Stimulated activated naive B cell treated with anti-CD40 and anti-IgM and Interleukin-4, amounts not matched to agents 10 μg/mL and 1 μg/mL and 100 μg/mL, for 72 hours (primary cell): ENCODE data around the gene COPS9.
A peak's percentile ranks its signal among the peaks of the same experiment; 100 is the strongest.

Experiments used
- ATAC-seq, 2 donors: fragments of 150-1000 bp; cut with Tn5 transposase; replicated peaks; 2 replicates each; pipeline ENCODE4 v1.10.0; 2021; ENCODE audit warnings: moderate library complexity in 1 of 2
- DNase-seq: peaks from one replicate; pipeline ENCODE4 v3.0.0; 2021
- H3K27ac Mint-ChIP-seq: one replicate; pipeline ENCODE4 v1.8.0; 2022; ENCODE audit warnings: mild to moderate bottlenecking, mixed read lengths
- H3K27me3 Mint-ChIP-seq, 2 donors: one replicate each; pipeline ENCODE4 v1.8.0; 2022; ENCODE audit warnings: mixed read lengths in 2 of 2
- H3K36me3 Mint-ChIP-seq, 2 donors: one replicate each; pipeline ENCODE4 v1.8.0; 2022; ENCODE audit warnings: mixed read lengths in 2 of 2, mild to moderate bottlenecking in 1 of 2
- H3K4me1 Mint-ChIP-seq, 2 donors: one replicate each; pipeline ENCODE4 v1.8.0; 2022; ENCODE audit warnings: mixed read lengths in 2 of 2, mild to moderate bottlenecking in 1 of 2
- H3K4me3 Mint-ChIP-seq, 2 donors: one replicate each; pipeline ENCODE4 v1.8.0; 2022; ENCODE audit warnings: mild to moderate bottlenecking in 2 of 2, mixed read lengths in 2 of 2, moderate library complexity in 1 of 2
- H3K9me3 Mint-ChIP-seq, 2 donors: one replicate each; pipeline ENCODE4 v1.8.0; 2022; ENCODE audit warnings: mixed read lengths in 2 of 2, mild to moderate bottlenecking in 1 of 2

Gene COPS9

DNA sequence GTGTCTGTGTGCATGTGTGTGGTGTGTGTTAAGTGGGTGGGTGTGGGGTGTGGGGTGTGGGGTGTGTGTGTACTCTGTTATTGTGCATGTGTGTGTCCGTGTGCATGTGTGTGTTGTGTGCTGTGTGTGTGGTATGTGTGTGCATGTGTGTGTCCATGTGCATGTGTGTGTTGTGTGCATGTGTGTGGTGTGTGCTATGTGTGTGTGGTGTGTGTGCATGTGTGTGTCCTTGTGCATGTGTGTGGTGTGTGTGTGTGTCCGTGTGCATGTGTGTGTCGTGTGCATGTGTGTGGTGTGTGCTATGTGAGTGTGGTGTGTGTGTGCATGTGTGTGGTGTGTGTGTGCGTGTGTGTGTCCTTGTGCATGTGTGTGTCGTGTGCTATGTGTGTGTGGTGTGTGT is 11.3 kb upstream of the COPS9 start:
- no peak overlapping the region for H3K27ac Mint-ChIP-seq
- H3K4me3 Mint-ChIP-seq, result no peak overlapping the region
- DNase-seq, result no peak
- peaks cover 0 to 2% of the 10 kb centered on the region in 2 donors for H3K9me3 Mint-ChIP-seq
- H3K36me3 Mint-ChIP-seq, result no peaks in the 10 kb centered on the region
- peaks cover 5 to 6% of the 10 kb centered on the region in 2 donors for H3K4me1 Mint-ChIP-seq
- H3K27me3 Mint-ChIP-seq, result peaks cover 38 to 44% of the 10 kb centered on the region in 2 donors
- ATAC-seq, result no peak

DNA sequence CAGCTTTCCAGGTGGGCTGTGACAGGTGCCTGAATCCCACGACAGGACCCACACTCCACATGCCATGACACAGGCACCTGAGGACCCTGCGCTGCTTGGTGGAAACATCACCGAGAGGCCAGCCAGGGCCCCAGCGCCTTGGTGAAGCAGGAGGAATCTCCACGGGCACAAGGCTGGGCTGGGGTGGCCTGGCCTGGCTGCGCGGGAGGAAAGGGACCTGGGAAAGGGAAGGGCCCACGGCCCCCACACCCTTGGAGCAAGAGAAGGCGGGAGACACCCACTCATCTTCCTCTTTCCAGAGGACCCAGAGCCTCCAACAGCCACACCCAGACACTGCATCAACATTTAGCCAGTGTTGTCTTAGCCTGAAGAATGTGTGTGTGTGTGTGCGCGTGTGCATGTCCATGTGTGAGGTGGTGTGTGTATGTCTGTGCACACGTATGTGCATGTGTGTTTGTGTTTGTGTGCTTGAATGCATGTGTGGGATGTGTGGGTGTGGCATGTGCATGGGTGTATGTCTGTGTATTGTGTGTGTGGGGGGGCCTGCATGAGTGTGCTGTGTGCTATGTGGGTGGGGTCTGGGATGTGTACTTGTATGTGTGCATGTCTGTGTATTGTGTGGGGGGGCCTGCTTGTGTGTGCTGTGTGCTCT is 10.6 kb upstream of the COPS9 start:
- no peak for ATAC-seq
- Mint-ChIP-seq H3K4me3 (no peak overlapping the region), H3K27me3 (peaks cover 41 to 44% of the 10 kb centered on the region in 2 donors), H3K4me1 (peaks cover 5 to 6% of the 10 kb centered on the region in 2 donors), H3K9me3 (peaks cover 0 to 2% of the 10 kb centered on the region in 2 donors), H3K36me3 (no peaks in the 10 kb centered on the region), H3K27ac (no peak overlapping the region)
- DNase-seq, result no peak

DNA sequence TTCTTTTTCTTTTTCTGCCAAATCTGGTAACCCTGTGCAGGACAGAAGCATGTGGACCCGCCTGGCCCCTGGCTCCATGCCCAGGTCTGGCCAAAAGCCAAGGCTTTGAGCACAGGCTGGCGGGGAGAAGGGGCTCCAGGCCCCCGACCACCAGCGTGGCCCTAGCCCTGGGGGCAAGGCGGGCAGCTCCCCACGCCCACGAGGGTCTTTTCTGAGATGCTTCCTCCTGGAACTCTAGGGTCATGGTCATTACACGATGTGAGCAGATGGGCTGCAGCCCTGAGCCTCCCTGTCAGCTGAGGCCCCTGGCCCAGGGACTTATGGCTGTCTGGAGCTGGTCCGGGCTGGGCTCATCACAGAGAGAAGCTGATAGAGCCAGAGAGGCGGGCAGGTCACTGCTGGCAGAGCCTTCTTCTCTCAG is 10.0 kb upstream of the COPS9 start:
- Mint-ChIP-seq H3K27ac (no peak overlapping the region), H3K4me1 (peaks cover 5 to 6% of the 10 kb centered on the region in 2 donors), H3K4me3 (no peak overlapping the region), H3K36me3 (no peaks in the 10 kb centered on the region), H3K27me3 (peaks cover 41 to 42% of the 10 kb centered on the region in 2 donors), H3K9me3 (peaks cover 0 to 2% of the 10 kb centered on the region in 2 donors)
- no peak for ATAC-seq
- DNase-seq, result no peak

DNA sequence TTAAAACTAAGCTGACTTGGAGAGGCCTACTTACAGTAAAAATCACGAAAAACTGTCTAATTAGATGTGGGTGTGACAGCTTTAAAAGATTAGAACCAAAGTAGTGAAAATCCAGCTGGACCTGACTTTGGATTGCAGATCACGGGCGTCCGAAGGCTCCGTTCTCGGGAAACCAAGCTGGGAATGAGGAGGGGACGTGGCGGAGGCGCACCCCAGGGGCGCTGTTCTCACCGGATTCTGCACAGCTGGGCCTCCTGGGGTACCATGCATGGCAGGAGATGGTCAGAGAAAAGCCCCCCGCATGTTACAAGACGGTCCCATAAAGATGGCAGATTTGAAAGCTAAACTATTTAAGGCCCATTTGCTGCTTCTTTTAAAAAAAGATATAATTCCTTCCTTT is 9.4 kb upstream of the COPS9 start:
- no peak overlapping the region for H3K4me3 Mint-ChIP-seq
- peaks cover 40 to 46% of the 10 kb centered on the region in 2 donors for H3K27me3 Mint-ChIP-seq
- H3K4me1 Mint-ChIP-seq, result peaks cover 5 to 6% of the 10 kb centered on the region in 2 donors
- ATAC-seq, result no peak
- H3K36me3 Mint-ChIP-seq, result no peaks in the 10 kb centered on the region
- H3K9me3 Mint-ChIP-seq, result peaks cover 0 to 2% of the 10 kb centered on the region in 2 donors
- no peak for DNase-seq
- no peak overlapping the region for H3K27ac Mint-ChIP-seq

DNA sequence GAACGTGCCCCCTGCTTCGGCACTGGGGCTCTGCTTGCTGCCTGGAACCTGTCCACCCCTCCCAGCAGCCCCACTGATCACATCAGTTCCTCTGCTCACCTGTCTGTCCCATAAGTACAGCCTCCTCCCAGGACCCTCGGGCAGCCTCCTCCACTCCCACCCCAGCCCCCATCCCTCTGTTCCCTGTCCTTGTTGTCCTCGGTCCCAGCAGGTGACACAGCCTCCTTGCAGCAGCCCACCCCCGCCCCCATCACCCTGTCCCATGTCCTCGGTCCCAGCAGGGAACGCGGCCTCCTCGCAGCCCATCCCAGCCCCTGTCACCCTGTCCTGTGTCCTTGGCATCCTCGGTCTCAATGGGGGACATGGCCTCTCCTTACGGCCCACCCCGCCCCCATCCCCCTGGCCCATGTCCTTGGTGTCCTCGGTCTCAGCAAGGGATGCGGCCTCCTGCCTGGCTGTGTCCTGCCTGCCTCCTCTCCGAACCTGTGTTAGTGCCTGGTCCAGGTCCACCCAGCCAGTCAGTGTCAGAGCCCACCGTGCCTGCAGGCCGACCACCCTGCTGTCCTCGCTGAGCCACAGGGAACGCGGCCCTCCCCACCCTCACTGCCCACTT is 8.7 kb upstream of the COPS9 start:
- Mint-ChIP-seq H3K9me3 (peaks cover 0 to 2% of the 10 kb centered on the region in 2 donors), H3K27ac (no peak overlapping the region), H3K4me3 (no peak overlapping the region), H3K36me3 (no peaks in the 10 kb centered on the region), H3K27me3 (peaks cover 33 to 42% of the 10 kb centered on the region in 2 donors), H3K4me1 (peaks cover 3 to 5% of the 10 kb centered on the region in 2 donors)
- ATAC-seq (no peak), DNase-seq (no peak)

DNA sequence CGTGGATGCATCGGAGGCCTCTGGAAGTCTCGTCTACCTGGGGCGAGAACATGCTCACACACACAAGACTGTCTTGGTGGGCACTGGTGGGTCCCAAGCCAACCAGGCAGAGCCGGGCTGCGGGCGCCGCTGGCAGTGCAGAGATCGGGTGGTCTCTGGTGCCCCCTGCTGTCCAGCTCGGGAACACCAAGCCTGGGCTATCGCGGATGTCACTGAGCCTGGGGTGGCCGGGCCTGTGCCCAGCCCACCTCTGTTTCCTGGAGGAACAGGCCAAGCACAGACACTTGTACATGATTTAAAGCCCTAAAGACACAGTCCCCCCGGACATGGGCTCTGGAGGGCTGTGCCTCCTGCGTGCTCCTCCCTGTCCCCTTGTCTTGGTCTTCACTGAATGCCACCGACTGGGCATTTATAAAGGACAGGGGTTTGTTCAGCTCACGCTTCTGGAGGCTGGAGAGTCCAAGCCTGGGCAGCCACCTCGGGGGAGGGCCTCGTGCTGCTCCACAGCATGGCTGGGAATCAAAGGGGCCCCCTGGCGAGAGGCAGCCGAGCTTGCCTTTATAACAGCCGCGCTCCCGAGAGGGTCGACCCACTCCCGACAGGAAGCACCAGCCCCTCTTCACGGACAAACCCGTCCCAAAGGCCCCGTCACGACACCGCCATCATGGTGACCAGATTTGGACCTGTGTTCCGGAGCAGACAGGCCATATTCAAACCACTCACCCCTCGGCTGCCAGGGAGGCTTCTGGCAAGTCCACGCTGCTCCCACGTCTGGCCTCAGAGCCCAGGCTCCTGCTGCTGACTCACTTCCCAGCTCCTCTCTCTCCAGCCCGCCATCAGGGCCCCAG is 7.9 kb upstream of the COPS9 start:
- H3K4me1 Mint-ChIP-seq, result peaks cover 3 to 5% of the 10 kb centered on the region in 2 donors
- peaks cover 37 to 46% of the 10 kb centered on the region in 2 donors for H3K27me3 Mint-ChIP-seq
- DNase-seq, result peak; percentile 61
- H3K27ac Mint-ChIP-seq, result no peak overlapping the region
- peaks cover 0 to 2% of the 10 kb centered on the region in 2 donors for H3K9me3 Mint-ChIP-seq
- no peaks in the 10 kb centered on the region for H3K36me3 Mint-ChIP-seq
- H3K4me3 Mint-ChIP-seq, result no peak overlapping the region
- peak; percentile 93 to 97 for ATAC-seq

DNA sequence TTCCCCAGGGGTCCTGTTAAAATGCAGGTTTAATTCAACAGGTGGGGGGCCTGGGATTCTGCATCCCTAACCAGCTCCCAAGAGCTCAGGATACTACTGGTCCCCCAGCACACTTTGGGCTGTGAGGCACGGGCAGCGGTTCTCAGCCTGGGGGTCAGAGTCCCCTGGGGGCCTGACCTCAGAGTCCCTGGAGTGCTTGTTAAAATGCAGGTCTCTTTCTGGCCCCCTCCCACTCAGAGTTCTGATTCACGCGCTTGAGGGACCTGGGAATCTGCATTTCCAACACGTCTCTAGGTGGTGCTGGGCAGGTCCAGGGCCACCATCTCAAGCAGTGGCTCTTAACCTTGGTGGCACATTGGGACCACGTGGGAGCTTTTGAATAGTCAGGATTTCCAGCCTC is 7.2 kb upstream of the COPS9 start:
- Mint-ChIP-seq H3K36me3 (no peaks in the 10 kb centered on the region), H3K27ac (no peak overlapping the region), H3K4me1 (peaks cover 3 to 5% of the 10 kb centered on the region in 2 donors), H3K27me3 (peaks cover 42 to 43% of the 10 kb centered on the region in 2 donors), H3K9me3 (peaks cover 0 to 2% of the 10 kb centered on the region in 2 donors), H3K4me3 (no peak overlapping the region)
- ATAC-seq (peak; percentile 10 to 17), DNase-seq (no peak)

DNA sequence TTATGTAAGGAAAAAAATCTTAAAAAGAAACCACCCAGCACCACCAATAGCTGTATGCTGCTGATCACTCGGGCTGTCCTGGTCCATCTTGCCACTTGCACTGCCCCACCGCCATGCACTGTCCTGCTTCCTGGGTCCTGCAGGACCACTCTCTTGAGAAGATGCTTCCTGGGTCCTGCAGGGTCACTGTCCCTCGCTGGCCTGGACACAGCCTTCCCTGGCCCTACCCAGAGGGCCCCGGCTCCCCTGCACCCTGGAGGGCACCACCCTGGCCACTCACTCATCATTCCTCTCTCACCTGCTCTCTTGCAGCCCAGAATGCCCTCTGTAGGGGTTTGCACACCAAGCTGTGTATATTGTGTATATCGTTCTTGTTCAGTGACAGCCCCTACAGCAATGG is 6.8 kb upstream of the COPS9 start:
- ATAC-seq (no peak), DNase-seq (no peak)
- H3K36me3 Mint-ChIP-seq, result no peaks in the 10 kb centered on the region
- H3K9me3 Mint-ChIP-seq, result peaks cover 0 to 2% of the 10 kb centered on the region in 2 donors
- H3K4me1 Mint-ChIP-seq, result peaks cover 2 to 5% of the 10 kb centered on the region in 2 donors
- no peak overlapping the region for H3K4me3 Mint-ChIP-seq
- peaks cover 38 to 39% of the 10 kb centered on the region in 2 donors for H3K27me3 Mint-ChIP-seq
- H3K27ac Mint-ChIP-seq, result peak overlapping the region; percentile 20

DNA sequence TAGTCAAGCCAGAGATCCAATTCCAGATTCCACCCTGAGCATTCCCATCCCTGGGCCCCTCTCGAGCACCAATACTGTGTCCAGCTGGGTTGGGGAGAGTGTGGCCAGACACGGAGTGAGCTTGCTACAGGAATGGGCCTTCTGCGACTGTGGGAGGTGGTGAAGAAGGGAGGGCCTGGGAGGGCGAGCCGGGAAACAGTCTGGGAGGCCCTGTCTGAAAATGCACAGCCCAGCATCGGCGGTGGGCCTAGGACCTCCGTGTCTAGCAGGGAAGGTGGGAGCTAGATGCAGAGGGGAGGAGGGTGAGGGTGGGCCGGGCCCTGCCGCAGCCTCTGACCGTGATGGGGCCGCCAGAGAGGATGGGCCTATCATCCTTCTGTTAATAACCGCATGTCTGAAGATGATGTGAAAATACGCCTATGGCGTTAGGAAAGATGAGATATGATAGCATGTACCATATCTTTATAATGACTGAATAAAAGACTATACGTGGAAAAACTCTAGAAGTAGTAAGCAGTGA is 6.2 kb upstream of the COPS9 start:
- Mint-ChIP-seq H3K27ac (no peak overlapping the region), H3K9me3 (peaks cover 0 to under 1% of the 10 kb centered on the region in 2 donors), H3K4me1 (peaks cover 2 to 7% of the 10 kb centered on the region in 2 donors), H3K4me3 (no peak overlapping the region), H3K36me3 (no peaks in the 10 kb centered on the region), H3K27me3 (peaks cover 34 to 37% of the 10 kb centered on the region in 2 donors)
- ATAC-seq (no peak), DNase-seq (no peak)

DNA sequence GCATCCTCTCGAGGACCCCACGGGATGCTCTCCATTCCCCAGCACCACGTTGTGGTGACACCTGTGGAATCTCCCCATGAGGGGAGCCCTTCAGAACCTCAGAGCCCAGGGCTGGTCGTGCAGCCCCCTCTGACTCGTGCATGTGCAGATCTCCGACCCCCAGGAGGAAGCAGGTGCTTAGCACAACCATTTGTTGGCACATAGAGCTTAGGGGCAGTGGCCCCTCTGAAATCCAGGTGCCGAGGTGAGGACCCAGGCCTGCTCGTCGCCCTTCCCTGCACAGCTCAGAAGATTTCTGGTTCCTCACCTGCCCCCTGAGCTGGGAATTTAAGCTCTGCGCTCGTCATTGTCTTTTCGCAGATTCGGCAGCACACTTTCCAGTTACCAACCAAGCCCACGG is 5.6 kb upstream of the COPS9 start:
- Mint-ChIP-seq H3K4me1 (peaks cover 6 to 12% of the 10 kb centered on the region in 2 donors), H3K36me3 (no peaks in the 10 kb centered on the region), H3K27ac (no peak overlapping the region), H3K9me3 (no peaks in the 10 kb centered on the region), H3K27me3 (peaks cover 32% of the 10 kb centered on the region in 2 donors), H3K4me3 (no peak overlapping the region)
- no peak for ATAC-seq
- no peak for DNase-seq

DNA sequence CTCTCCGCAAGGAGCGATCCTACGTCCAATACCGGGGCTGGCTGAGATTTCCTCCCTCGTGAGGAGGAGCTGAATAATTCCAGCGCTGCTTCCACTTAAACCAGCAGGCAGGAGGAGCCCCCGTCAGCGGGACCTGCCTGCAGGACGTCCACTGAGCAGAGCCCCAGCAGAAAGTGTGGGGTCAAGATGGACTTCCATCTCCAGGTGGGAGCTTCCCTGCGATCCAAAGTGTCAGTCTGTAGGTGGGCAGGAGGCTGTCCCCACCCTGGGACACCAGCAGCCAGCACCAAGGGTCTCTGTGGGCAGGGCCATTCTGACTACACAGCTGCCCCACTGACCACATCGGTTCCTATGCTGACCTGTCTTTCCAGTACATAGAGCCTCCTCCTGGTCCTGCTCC is 4.8 kb upstream of the COPS9 start:
- Mint-ChIP-seq H3K4me3 (no peak overlapping the region), H3K36me3 (peaks cover 0 to 3% of the 10 kb centered on the region in 2 donors), H3K27ac (no peak overlapping the region), H3K4me1 (peaks cover 12 to 19% of the 10 kb centered on the region in 2 donors), H3K9me3 (no peaks in the 10 kb centered on the region), H3K27me3 (peaks cover 26 to 32% of the 10 kb centered on the region in 2 donors)
- DNase-seq, result no peak
- ATAC-seq, result no peak

DNA sequence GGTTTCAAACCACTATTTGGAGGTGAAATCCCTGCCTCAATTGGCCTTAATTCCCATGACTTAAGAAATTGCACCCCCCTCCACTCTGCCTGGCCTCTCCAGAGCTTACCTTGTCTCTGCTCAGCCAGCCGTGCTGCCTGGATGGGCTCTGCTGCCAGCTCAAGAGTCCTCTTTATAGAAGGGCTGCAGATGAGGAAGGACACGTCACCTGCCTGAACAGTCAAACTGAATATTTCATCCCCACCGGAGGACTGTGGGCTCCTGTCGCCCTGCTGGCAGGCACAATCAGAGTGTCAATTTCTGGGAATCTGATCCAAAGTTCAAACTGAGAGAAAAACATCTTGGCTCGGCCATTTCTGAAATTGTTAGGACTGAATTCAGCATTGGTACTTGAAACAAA is 4.4 kb upstream of the COPS9 start, which contains the start of gene OTOS:
Gene OTOS (minus strand): TSS at position 148 of the 400 bp plus-strand sequence. CDS start 332 bp downstream, outside the sequence.
- no peak for ATAC-seq
- no peak for DNase-seq
- Mint-ChIP-seq H3K27ac (no peak within 1 kb of the TSS), H3K36me3 (peaks cover 3% of the 10 kb centered on the region in 2 donors), H3K4me1 (peaks cover 14 to 21% of the 10 kb centered on the region in 2 donors), H3K4me3 (no peak within 1 kb of the TSS), H3K27me3 (peaks cover 26 to 32% of the 10 kb centered on the region in 2 donors), H3K9me3 (no peaks in the 10 kb centered on the region)

DNA sequence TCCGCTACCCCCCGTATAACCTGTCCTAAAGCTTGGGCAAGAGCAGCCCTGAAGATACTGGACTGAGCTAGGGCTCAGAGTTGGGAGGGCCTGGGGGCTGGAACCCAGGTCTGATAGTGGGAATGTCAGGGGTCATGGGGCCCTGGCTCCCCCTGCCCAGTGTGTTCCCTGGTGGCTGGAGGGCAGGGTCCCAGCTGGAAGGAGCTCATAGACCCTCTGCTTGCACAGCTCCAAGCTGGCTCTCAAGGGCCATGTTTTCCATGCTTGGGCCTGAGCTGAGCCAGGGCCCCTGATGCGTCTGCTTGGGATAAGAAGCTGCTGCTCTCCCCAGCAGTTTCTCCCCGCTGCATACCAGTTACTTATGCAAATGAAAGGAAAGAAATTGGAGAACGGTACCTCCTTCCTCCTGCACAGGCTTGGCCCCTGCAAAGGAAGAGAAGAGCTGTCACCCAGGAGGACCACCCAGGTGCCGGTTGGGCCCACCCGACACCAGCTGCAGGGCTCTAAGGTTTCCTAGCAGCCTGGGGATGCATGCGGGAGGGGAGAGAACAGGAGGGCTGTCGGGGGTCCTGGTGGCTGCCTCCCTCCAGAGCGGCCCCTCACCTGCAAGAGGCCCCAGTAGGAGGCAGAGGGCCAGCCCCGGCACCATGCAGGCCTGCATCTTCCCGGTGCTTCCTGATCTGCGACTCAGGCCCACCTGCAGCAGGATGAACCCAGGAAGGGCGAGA is 3.7 kb upstream of the COPS9 start:
- Mint-ChIP-seq H3K4me3 (no peak overlapping the region), H3K27ac (no peak overlapping the region), H3K36me3 (peaks cover 5 to 9% of the 10 kb centered on the region in 2 donors), H3K4me1 (peaks cover 20 to 28% of the 10 kb centered on the region in 2 donors), H3K27me3 (peaks cover 26 to 28% of the 10 kb centered on the region in 2 donors), H3K9me3 (no peaks in the 10 kb centered on the region)
- ATAC-seq, result no peak
- DNase-seq, result no peak
